SK-N-SH (cell line): ENCODE measurements around the gene AGBL4.

ENCODE experiments used
- POLR2AphosphoS5 ChIP-seq: IDR thresholded peaks from 2 replicates; pipeline ENCODE4 v1.6.1; 2012; ENCODE audit warnings: low read depth, low read length
- SIN3A ChIP-seq: IDR thresholded peaks from 2 replicates; pipeline ENCODE4 v1.6.1; 2012; ENCODE audit warnings: low read depth, mild to moderate bottlenecking, low read length, moderate library complexity, borderline replicate concordance

GRCh38 chr1:48566492-48566891, 1457.3 kb downstream of the AGBL4 start:
- TF ChIP-seq POLR2AphosphoS5 (no peak), SIN3A (no peak)
